ENCODE data around the gene MYL4.
A peak's percentile ranks its signal among the peaks of the same experiment; 100 is the strongest.

MYL4 gene

DNA sequence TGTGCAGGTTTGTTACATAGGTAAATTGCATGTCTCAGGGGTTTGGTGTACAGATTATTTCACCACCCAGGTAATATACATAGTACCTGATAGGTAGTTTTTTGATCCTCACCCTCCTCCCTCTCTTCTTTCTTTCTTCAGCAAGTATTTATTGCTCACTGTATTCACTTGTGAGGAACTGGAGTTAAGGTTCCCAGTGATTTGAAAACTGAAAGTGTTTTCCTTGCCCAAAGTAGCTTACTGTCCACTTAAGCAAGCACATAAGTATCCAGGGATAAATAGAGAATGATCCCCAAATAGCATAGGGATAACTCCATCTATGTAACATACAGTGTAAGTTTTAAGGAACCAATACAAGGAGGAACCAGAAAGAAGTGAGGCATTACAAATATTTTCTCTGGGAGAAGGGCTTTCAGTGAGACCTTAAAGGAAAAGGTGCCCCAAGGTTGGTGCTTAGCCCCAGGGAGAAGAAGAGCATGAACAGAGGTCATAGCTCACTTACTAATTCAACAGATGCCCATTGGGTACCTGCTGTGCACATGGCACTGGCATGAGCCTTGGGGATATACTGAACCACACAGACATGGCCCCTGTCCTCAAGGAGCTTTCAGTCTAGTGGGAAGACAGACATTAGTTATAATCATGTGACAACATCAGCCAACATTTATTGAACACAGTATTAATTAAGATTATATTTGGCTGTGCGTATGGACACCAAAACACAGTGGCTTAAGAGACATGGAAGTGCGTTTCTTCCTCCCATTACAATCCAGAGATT lies 17.0 kb downstream of the MYL4 start:
- peak; percentile 35 for DNase-seq (ENCODE audit: low read depth in 2 of 2)
- TF ChIP-seq, protein P1, sequence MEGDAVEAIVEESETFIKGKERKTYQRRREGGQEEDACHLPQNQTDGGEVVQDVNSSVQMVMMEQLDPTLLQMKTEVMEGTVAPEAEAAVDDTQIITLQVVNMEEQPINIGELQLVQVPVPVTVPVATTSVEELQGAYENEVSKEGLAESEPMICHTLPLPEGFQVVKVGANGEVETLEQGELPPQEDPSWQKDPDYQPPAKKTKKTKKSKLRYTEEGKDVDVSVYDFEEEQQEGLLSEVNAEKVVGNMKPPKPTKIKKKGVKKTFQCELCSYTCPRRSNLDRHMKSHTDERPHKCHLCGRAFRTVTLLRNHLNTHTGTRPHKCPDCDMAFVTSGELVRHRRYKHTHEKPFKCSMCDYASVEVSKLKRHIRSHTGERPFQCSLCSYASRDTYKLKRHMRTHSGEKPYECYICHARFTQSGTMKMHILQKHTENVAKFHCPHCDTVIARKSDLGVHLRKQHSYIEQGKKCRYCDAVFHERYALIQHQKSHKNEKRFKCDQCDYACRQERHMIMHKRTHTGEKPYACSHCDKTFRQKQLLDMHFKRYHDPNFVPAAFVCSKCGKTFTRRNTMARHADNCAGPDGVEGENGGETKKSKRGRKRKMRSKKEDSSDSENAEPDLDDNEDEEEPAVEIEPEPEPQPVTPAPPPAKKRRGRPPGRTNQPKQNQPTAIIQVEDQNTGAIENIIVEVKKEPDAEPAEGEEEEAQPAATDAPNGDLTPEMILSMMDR (IDR thresholded peaks at IDR 0.05; ENCODE audit: low read depth, low read length): no peak
- no peak overlapping the region for H3K4me3 ChIP-seq (replicated peaks in 1 of 2; ENCODE audit: low read depth in 2 of 2, low read length in 2 of 2)

DNA sequence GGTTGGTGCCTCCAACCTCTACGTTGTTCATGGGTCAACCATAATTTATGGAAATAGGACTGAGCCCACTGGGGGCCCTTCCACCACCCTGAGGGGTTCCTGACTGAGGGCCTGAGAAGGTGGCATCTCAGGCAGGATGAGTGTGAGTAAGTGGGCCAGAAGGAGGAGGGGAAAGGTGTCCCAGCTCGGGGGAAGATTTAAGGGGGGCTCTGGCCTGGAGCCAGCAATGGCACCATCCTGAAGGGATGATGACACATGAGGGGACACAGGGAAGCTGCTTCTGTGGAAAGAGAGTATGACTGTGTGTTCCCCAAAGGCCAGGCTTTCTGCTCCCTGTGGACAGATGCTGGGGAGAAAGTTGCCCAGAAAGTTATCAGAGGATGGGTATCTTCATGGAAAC lies 18.7 kb downstream of the MYL4 start:
- DNase-seq (ENCODE audit: low read depth in 2 of 2): no peak
- TF ChIP-seq, protein P1 (IDR thresholded peaks at IDR 0.05; ENCODE audit: low read depth, low read length): no peak
- no peak overlapping the region for H3K4me3 ChIP-seq (replicated peaks in 1 of 2; ENCODE audit: low read depth in 2 of 2, low read length in 2 of 2)

DNA sequence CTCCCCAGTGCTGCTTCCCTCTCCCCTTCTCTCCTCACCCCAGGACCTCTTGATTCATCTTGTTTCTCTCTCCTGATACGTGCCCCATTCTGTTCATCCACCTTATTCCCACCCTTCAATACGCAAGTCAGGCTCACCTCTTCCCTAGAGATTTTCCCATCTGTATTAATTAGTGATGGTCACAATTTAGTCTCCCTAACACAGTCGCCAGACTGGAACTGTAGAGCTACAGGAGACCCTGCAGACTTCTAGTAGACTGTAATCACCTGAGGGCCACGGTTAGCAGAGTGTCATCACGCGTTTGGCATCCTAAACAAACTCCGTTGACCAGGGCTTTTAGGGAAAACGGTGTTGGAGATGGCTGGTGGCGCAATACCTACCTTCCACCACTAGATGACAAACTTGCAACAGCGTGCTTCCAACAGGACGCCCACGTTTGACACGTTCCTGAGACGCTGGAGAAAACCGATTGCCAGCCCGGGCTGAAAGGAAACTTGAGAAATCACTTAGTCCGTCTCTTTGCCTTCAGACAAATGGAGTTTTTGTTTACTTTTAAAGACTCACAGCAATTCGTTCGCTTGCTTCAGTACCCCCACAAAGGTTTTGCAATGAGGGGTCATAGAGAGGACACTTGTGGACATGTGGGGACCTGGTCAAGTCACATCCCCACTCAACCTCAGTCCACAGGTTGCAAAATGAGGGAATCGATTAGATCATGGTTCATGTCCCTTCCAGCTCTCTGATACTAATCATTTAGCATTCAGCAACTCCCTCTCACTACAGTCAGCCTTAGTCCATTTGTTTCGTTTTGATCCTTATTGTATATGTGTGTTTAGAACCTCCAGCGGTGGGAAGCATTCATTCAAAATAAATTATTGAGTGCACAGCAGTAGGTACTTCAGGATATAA lies 20.6 kb downstream of the MYL4 start:
- peak; percentile 97 to 98 for DNase-seq (ENCODE audit: low read depth in 2 of 2)
- TF ChIP-seq, protein P1 (IDR thresholded peaks at IDR 0.05; ENCODE audit: low read depth, low read length): peak; percentile 100
- H3K4me3 ChIP-seq (replicated peaks in 1 of 2; ENCODE audit: low read depth in 2 of 2, low read length in 2 of 2): no peak overlapping the region

DNA sequence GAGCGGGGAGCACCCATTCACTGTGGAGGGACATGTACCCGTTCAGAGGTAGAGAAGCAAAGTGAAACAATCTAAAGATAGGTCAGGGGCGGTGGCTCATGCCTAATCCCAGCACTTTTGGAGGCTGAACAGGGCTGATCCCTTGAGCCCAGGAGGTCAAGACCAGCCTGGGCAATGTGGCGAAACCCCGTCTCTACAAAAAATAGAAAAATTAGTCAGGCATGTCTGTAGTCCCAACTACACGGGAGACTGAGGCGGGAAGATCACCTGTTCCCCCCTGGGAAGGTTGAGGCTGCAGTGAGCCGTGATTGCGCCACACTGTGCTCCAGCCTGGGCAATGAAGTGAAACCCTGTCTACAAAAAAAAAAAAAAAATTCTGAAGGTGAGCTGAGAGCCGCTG lies 21.7 kb downstream of the MYL4 start:
- no peak overlapping the region for H3K4me3 ChIP-seq (replicated peaks in 1 of 2; ENCODE audit: low read depth in 2 of 2, low read length in 2 of 2)
- DNase-seq (ENCODE audit: low read depth in 2 of 2): no peak
- TF ChIP-seq, protein P1 (IDR thresholded peaks at IDR 0.05; ENCODE audit: low read depth, low read length): no peak

DNA sequence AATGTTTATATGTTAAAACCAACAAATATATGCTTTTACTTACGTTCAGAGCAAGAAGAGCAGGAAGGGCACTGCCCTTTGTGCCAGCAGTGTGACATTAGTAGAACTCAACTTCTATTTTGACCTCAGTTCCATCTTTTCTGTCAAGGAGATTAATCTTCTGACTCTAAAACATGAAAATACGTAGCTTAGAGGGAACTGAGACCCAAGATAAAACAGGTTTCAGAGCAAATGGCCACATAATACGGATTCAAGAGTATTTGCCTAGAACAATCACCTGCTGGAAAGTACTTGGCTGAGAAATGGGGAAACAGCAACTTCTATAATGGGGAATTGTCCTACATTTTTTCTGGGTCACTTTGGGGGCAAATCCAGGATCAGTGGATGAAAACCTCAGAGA lies 22.2 kb downstream of the MYL4 start:
- TF ChIP-seq, protein P1 (IDR thresholded peaks at IDR 0.05; ENCODE audit: low read depth, low read length): no peak
- H3K4me3 ChIP-seq (replicated peaks in 1 of 2; ENCODE audit: low read depth in 2 of 2, low read length in 2 of 2): no peak overlapping the region
- no peak for DNase-seq (ENCODE audit: low read depth in 2 of 2)

DNA sequence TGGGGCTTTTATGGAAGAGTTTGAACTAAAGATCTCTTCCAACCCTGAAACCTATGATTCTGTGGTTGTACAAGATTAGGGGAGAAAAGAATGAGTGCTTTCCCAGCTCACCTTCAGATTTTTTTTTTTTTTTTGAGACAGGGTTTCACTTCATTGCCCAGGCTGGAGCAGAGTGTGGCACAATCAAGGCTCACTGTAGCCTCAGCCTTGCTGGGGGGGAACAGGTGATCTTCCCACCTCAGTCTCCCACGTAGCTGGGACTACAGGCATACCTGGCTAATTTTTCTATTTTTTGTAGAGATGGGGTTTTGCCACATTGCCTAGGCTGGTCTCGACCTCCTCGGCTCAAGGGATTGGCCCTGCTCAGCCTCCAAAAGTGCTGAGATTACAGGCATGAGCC lies 22.7 kb downstream of the MYL4 start:
- H3K4me3 ChIP-seq (replicated peaks in 1 of 2; ENCODE audit: low read depth in 2 of 2, low read length in 2 of 2): no peak overlapping the region
- DNase-seq (ENCODE audit: low read depth in 2 of 2): no peak
- TF ChIP-seq, protein P1 (IDR thresholded peaks at IDR 0.05; ENCODE audit: low read depth, low read length): no peak
